ENCODE measurements around the gene ZNF774. TPM values are rescaled to one million over a fixed set of nuclear protein-coding genes. Genes with fewer than 3 reads are reported as not detected.

Gene ZNF774
- total and polyA plus RNA-seq, 2 donors: 1.2 to 1.9 TPM

- Histone ChIP-seq H3K4me3 (ENCODE audit: low read length in 2 of 2) (peak overlapping the region; percentile 20 to 23), H3K4me1 (ENCODE audit: control insufficient read depth in 2 of 2, insufficient read depth in 2 of 2, low read length in 2 of 2) (peaks cover 0 to 9% of the 10 kb centered on the region in 2 donors), H3K27ac (ENCODE audit: low read depth in 1 of 2, low read length in 1 of 2) (no peak overlapping the region), H3K36me3 (ENCODE audit: control insufficient read depth in 2 of 2, insufficient read depth in 2 of 2, low read length in 1 of 2) (no peaks in the 10 kb centered on the region), H3K9me3 (ENCODE audit: control insufficient read depth in 2 of 2, insufficient read depth in 1 of 2, low read length in 1 of 2) (no peaks in the 10 kb centered on the region), H3K27me3 (ENCODE audit: control insufficient read depth in 2 of 2, insufficient read depth in 1 of 2, low read length in 1 of 2) (no peaks in the 10 kb centered on the region)
- 31% methylated on average over 17 of the region's 17 CpGs for WGBS
- peak; percentile 49 to 86 (median 68) for DNase-seq (ENCODE audit: low read depth in 6 of 9, low spot score in 9 of 9)
Measured at GRCh38 chr15:90320062-90320884, 31.8 kb upstream of the ZNF774 start.

GRCh38 chr15:90320885-90321278 is 31.2 kb upstream of the ZNF774 start:
- Histone ChIP-seq H3K27ac (ENCODE audit: low read depth in 1 of 2, low read length in 1 of 2) (no peak overlapping the region), H3K4me1 (ENCODE audit: control insufficient read depth in 2 of 2, insufficient read depth in 2 of 2, low read length in 2 of 2) (peaks cover 0 to 9% of the 10 kb centered on the region in 2 donors), H3K36me3 (ENCODE audit: control insufficient read depth in 2 of 2, insufficient read depth in 2 of 2, low read length in 1 of 2) (no peaks in the 10 kb centered on the region), H3K9me3 (ENCODE audit: control insufficient read depth in 2 of 2, insufficient read depth in 1 of 2, low read length in 1 of 2) (no peaks in the 10 kb centered on the region), H3K4me3 (ENCODE audit: low read length in 2 of 2) (no peak overlapping the region), H3K27me3 (ENCODE audit: control insufficient read depth in 2 of 2, insufficient read depth in 1 of 2, low read length in 1 of 2) (no peaks in the 10 kb centered on the region)
- DNase-seq (ENCODE audit: low read depth in 6 of 9, low spot score in 9 of 9): no peak
- 92% methylated on average over 1 of the region's 1 CpG for WGBS

- Histone ChIP-seq H3K4me1 (ENCODE audit: control insufficient read depth in 2 of 2, insufficient read depth in 2 of 2, low read length in 2 of 2) (peaks cover 0 to 9% of the 10 kb centered on the region in 2 donors), H3K27me3 (ENCODE audit: control insufficient read depth in 2 of 2, insufficient read depth in 1 of 2, low read length in 1 of 2) (no peaks in the 10 kb centered on the region), H3K36me3 (ENCODE audit: control insufficient read depth in 2 of 2, insufficient read depth in 2 of 2, low read length in 1 of 2) (no peaks in the 10 kb centered on the region), H3K9me3 (ENCODE audit: control insufficient read depth in 2 of 2, insufficient read depth in 1 of 2, low read length in 1 of 2) (no peaks in the 10 kb centered on the region), H3K4me3 (ENCODE audit: low read length in 2 of 2) (no peak overlapping the region), H3K27ac (ENCODE audit: low read depth in 1 of 2, low read length in 1 of 2) (no peak overlapping the region)
- 97% methylated on average over 4 of the region's 4 CpGs for WGBS
- no peak for DNase-seq (ENCODE audit: low read depth in 6 of 9, low spot score in 9 of 9)
Measured at GRCh38 chr15:90322538-90322937, 29.5 kb upstream of the ZNF774 start.

GRCh38 chr15:90325726-90326125 is 26.4 kb upstream of the ZNF774 start:
- H3K27me3 ChIP-seq (ENCODE audit: control insufficient read depth in 2 of 2, insufficient read depth in 1 of 2, low read length in 1 of 2): no peaks in the 10 kb centered on the region
- H3K4me3 ChIP-seq (ENCODE audit: low read length in 2 of 2): no peak overlapping the region
- H3K27ac ChIP-seq (ENCODE audit: low read depth in 1 of 2, low read length in 1 of 2): no peak overlapping the region
- H3K36me3 ChIP-seq (ENCODE audit: control insufficient read depth in 2 of 2, insufficient read depth in 2 of 2, low read length in 1 of 2): no peaks in the 10 kb centered on the region
- 95% methylated on average over 4 of the region's 4 CpGs for WGBS
- no peaks in the 10 kb centered on the region for H3K4me1 ChIP-seq (ENCODE audit: control insufficient read depth in 2 of 2, insufficient read depth in 2 of 2, low read length in 2 of 2)
- no peak for DNase-seq (ENCODE audit: low read depth in 6 of 9, low spot score in 9 of 9)
- H3K9me3 ChIP-seq (ENCODE audit: control insufficient read depth in 2 of 2, insufficient read depth in 1 of 2, low read length in 1 of 2): no peaks in the 10 kb centered on the region

GRCh38 chr15:90326441-90326840 is 25.6 kb upstream of the ZNF774 start:
- Histone ChIP-seq H3K27me3 (ENCODE audit: control insufficient read depth in 2 of 2, insufficient read depth in 1 of 2, low read length in 1 of 2) (no peaks in the 10 kb centered on the region), H3K36me3 (ENCODE audit: control insufficient read depth in 2 of 2, insufficient read depth in 2 of 2, low read length in 1 of 2) (no peaks in the 10 kb centered on the region), H3K9me3 (ENCODE audit: control insufficient read depth in 2 of 2, insufficient read depth in 1 of 2, low read length in 1 of 2) (no peaks in the 10 kb centered on the region), H3K4me1 (ENCODE audit: control insufficient read depth in 2 of 2, insufficient read depth in 2 of 2, low read length in 2 of 2) (no peaks in the 10 kb centered on the region), H3K27ac (ENCODE audit: low read depth in 1 of 2, low read length in 1 of 2) (no peak overlapping the region), H3K4me3 (ENCODE audit: low read length in 2 of 2) (no peak overlapping the region)
- WGBS: 98% methylated on average over 4 of the region's 4 CpGs
- no peak for DNase-seq (ENCODE audit: low read depth in 6 of 9, low spot score in 9 of 9)

- no peaks in the 10 kb centered on the region for H3K9me3 ChIP-seq (ENCODE audit: control insufficient read depth in 2 of 2, insufficient read depth in 1 of 2, low read length in 1 of 2)
- no peak overlapping the region for H3K4me3 ChIP-seq (ENCODE audit: low read length in 2 of 2)
- H3K36me3 ChIP-seq (ENCODE audit: control insufficient read depth in 2 of 2, insufficient read depth in 2 of 2, low read length in 1 of 2): no peaks in the 10 kb centered on the region
- WGBS: 94% methylated on average over 6 of the region's 6 CpGs
- DNase-seq (ENCODE audit: low read depth in 6 of 9, low spot score in 9 of 9): no peak
- H3K4me1 ChIP-seq (ENCODE audit: control insufficient read depth in 2 of 2, insufficient read depth in 2 of 2, low read length in 2 of 2): no peaks in the 10 kb centered on the region
- H3K27me3 ChIP-seq (ENCODE audit: control insufficient read depth in 2 of 2, insufficient read depth in 1 of 2, low read length in 1 of 2): no peaks in the 10 kb centered on the region
- H3K27ac ChIP-seq (ENCODE audit: low read depth in 1 of 2, low read length in 1 of 2): no peak overlapping the region
Measured at GRCh38 chr15:90327311-90327710, 24.8 kb upstream of the ZNF774 start.

GRCh38 chr15:90334304-90334731 is 17.8 kb upstream of the ZNF774 start:
- DNase-seq (ENCODE audit: low read depth in 6 of 9, low spot score in 9 of 9): peak in 1 of 9 donors; percentile 42
- 91% methylated on average over 3 of the region's 3 CpGs for WGBS

GRCh38 chr15:90336705-90337141 is 15.4 kb upstream of the ZNF774 start:
- Histone ChIP-seq H3K27ac (ENCODE audit: low read depth in 1 of 2, low read length in 1 of 2) (peak overlapping the region; percentile 69 to 85), H3K4me3 (ENCODE audit: low read length in 2 of 2) (no peak overlapping the region), H3K27me3 (ENCODE audit: control insufficient read depth in 2 of 2, insufficient read depth in 1 of 2, low read length in 1 of 2) (no peaks in the 10 kb centered on the region), H3K9me3 (ENCODE audit: control insufficient read depth in 2 of 2, insufficient read depth in 1 of 2, low read length in 1 of 2) (no peaks in the 10 kb centered on the region), H3K4me1 (ENCODE audit: control insufficient read depth in 2 of 2, insufficient read depth in 2 of 2, low read length in 2 of 2) (peaks cover 9 to 16% of the 10 kb centered on the region in 2 donors), H3K36me3 (ENCODE audit: control insufficient read depth in 2 of 2, insufficient read depth in 2 of 2, low read length in 1 of 2) (no peaks in the 10 kb centered on the region)
- peak in 8 of 9 donors; percentile 29 to 89 (median 64) for DNase-seq (ENCODE audit: low read depth in 6 of 9, low spot score in 9 of 9)
- 7% methylated on average over 5 of the region's 5 CpGs for WGBS

More at GRCh38 chr15:90334304-90334731, 17.8 kb upstream of the ZNF774 start:
- no peaks in the 10 kb centered on the region for H3K36me3 ChIP-seq (ENCODE audit: control insufficient read depth in 2 of 2, insufficient read depth in 2 of 2, low read length in 1 of 2)
- no peak overlapping the region for H3K27ac ChIP-seq (ENCODE audit: low read depth in 1 of 2, low read length in 1 of 2)
- H3K4me3 ChIP-seq (ENCODE audit: low read length in 2 of 2): no peak overlapping the region
- peaks cover 9 to 12% of the 10 kb centered on the region in 2 donors for H3K4me1 ChIP-seq (ENCODE audit: control insufficient read depth in 2 of 2, insufficient read depth in 2 of 2, low read length in 2 of 2)
- no peaks in the 10 kb centered on the region for H3K9me3 ChIP-seq (ENCODE audit: control insufficient read depth in 2 of 2, insufficient read depth in 1 of 2, low read length in 1 of 2)
- H3K27me3 ChIP-seq (ENCODE audit: control insufficient read depth in 2 of 2, insufficient read depth in 1 of 2, low read length in 1 of 2): no peaks in the 10 kb centered on the region

- H3K4me1 ChIP-seq (ENCODE audit: control insufficient read depth in 2 of 2, insufficient read depth in 2 of 2, low read length in 2 of 2): peaks cover 9 to 20% of the 10 kb centered on the region in 2 donors
- H3K36me3 ChIP-seq (ENCODE audit: control insufficient read depth in 2 of 2, insufficient read depth in 2 of 2, low read length in 1 of 2): no peaks in the 10 kb centered on the region
- 79% methylated on average over 4 of the region's 4 CpGs for WGBS
- no peaks in the 10 kb centered on the region for H3K9me3 ChIP-seq (ENCODE audit: control insufficient read depth in 2 of 2, insufficient read depth in 1 of 2, low read length in 1 of 2)
- H3K27ac ChIP-seq (ENCODE audit: low read depth in 1 of 2, low read length in 1 of 2): peak overlapping the region; percentile 69 to 85
- H3K27me3 ChIP-seq (ENCODE audit: control insufficient read depth in 2 of 2, insufficient read depth in 1 of 2, low read length in 1 of 2): no peaks in the 10 kb centered on the region
- H3K4me3 ChIP-seq (ENCODE audit: low read length in 2 of 2): no peak overlapping the region
- DNase-seq (ENCODE audit: low read depth in 6 of 9, low spot score in 9 of 9): peak in 1 of 9 donors; percentile 10
Measured at GRCh38 chr15:90337256-90337655, 14.8 kb upstream of the ZNF774 start.
